Measurements from ENCODE around the gene LRP1. TPM values are rescaled to one million over a fixed set of nuclear protein-coding genes. Genes with fewer than 3 reads are reported as not detected.

Gene LRP1
- total RNA-seq, 1 donor from 2014 or later = 24.7 TPM

- Mint-ChIP-seq H3K4me3 (ENCODE audit: unreplicated experiment) (no peak overlapping the region), H3K27me3 (ENCODE audit: unreplicated experiment) (peaks cover 12% of the 10 kb centered on the region), H3K4me1 (ENCODE audit: unreplicated experiment) (no peaks in the 10 kb centered on the region), H3K27ac (ENCODE audit: unreplicated experiment) (no peak overlapping the region), H3K9me3 (ENCODE audit: unreplicated experiment) (no peaks in the 10 kb centered on the region), H3K36me3 (ENCODE audit: low read depth, unreplicated experiment) (peaks cover 11% of the 10 kb centered on the region)
- DNase-seq (ENCODE audit: low spot score) = no peak
- TF ChIP-seq, protein P1, sequence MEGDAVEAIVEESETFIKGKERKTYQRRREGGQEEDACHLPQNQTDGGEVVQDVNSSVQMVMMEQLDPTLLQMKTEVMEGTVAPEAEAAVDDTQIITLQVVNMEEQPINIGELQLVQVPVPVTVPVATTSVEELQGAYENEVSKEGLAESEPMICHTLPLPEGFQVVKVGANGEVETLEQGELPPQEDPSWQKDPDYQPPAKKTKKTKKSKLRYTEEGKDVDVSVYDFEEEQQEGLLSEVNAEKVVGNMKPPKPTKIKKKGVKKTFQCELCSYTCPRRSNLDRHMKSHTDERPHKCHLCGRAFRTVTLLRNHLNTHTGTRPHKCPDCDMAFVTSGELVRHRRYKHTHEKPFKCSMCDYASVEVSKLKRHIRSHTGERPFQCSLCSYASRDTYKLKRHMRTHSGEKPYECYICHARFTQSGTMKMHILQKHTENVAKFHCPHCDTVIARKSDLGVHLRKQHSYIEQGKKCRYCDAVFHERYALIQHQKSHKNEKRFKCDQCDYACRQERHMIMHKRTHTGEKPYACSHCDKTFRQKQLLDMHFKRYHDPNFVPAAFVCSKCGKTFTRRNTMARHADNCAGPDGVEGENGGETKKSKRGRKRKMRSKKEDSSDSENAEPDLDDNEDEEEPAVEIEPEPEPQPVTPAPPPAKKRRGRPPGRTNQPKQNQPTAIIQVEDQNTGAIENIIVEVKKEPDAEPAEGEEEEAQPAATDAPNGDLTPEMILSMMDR (IDR thresholded peaks at IDR 0.05; ENCODE audit: unreplicated experiment) = no peak
Observed at GRCh38 chr12:57181561-57182155, 53.4 kb downstream of the LRP1 start.

GRCh38 chr12:57182918-57183575 is 54.8 kb downstream of the LRP1 start:
- H3K27ac Mint-ChIP-seq (ENCODE audit: unreplicated experiment) = peak overlapping the region; percentile 6
- H3K27me3 Mint-ChIP-seq (ENCODE audit: unreplicated experiment) = peaks cover 21% of the 10 kb centered on the region
- no peaks in the 10 kb centered on the region for H3K9me3 Mint-ChIP-seq (ENCODE audit: unreplicated experiment)
- DNase-seq (ENCODE audit: low spot score) = peak; percentile 84
- H3K36me3 Mint-ChIP-seq (ENCODE audit: low read depth, unreplicated experiment) = peaks cover 17% of the 10 kb centered on the region
- TF ChIP-seq, protein P1 (IDR thresholded peaks at IDR 0.05; ENCODE audit: unreplicated experiment) = peak; percentile 90
- H3K4me1 Mint-ChIP-seq (ENCODE audit: unreplicated experiment) = no peaks in the 10 kb centered on the region
- no peak overlapping the region for H3K4me3 Mint-ChIP-seq (ENCODE audit: unreplicated experiment)

- no peak overlapping the region for H3K27ac Mint-ChIP-seq (ENCODE audit: unreplicated experiment)
- peaks cover 24% of the 10 kb centered on the region for H3K27me3 Mint-ChIP-seq (ENCODE audit: unreplicated experiment)
Observed at GRCh38 chr12:57183939-57184725, 55.8 kb downstream of the LRP1 start.

DNA sequence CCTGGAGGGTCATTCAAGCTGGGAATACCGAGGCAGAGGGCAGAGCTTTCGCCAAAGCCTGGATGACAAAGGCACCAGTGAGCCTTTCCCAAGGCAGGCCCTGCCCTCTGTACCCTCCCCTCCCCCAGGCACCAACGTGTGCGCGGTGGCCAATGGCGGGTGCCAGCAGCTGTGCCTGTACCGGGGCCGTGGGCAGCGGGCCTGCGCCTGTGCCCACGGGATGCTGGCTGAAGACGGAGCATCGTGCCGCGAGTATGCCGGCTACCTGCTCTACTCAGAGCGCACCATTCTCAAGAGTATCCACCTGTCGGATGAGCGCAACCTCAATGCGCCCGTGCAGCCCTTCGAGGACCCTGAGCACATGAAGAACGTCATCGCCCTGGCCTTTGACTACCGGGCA is 57.1 kb downstream of the LRP1 start:
- H3K4me1 Mint-ChIP-seq (ENCODE audit: unreplicated experiment) = no peaks in the 10 kb centered on the region
- no peak overlapping the region for H3K4me3 Mint-ChIP-seq (ENCODE audit: unreplicated experiment)
- H3K27ac Mint-ChIP-seq (ENCODE audit: unreplicated experiment) = no peak overlapping the region
- H3K9me3 Mint-ChIP-seq (ENCODE audit: unreplicated experiment) = no peaks in the 10 kb centered on the region
- TF ChIP-seq, protein P1 (IDR thresholded peaks at IDR 0.05; ENCODE audit: unreplicated experiment) = no peak
- no peak for DNase-seq (ENCODE audit: low spot score)
- H3K36me3 Mint-ChIP-seq (ENCODE audit: low read depth, unreplicated experiment) = peaks cover 11% of the 10 kb centered on the region
- peaks cover 27% of the 10 kb centered on the region for H3K27me3 Mint-ChIP-seq (ENCODE audit: unreplicated experiment)

More at GRCh38 chr12:57183939-57184725, 55.8 kb downstream of the LRP1 start:
- no peaks in the 10 kb centered on the region for H3K9me3 Mint-ChIP-seq (ENCODE audit: unreplicated experiment)
- DNase-seq (ENCODE audit: low spot score) = no peak
- H3K36me3 Mint-ChIP-seq (ENCODE audit: low read depth, unreplicated experiment) = peaks cover 14% of the 10 kb centered on the region
- H3K4me1 Mint-ChIP-seq (ENCODE audit: unreplicated experiment) = no peaks in the 10 kb centered on the region
- TF ChIP-seq, protein P1 (IDR thresholded peaks at IDR 0.05; ENCODE audit: unreplicated experiment) = no peak
- no peak overlapping the region for H3K4me3 Mint-ChIP-seq (ENCODE audit: unreplicated experiment)
